Neural progenitor cell (in vitro differentiated cells): ENCODE data around the gene TMEFF2. TPM values are rescaled to one million over a fixed set of nuclear protein-coding genes. Genes with fewer than 3 reads are reported as not detected.

Experiments used
- DNase-seq: peaks from one replicate; pipeline ENCODE4 v3.0.0-alpha.2; 2016; ENCODE audit warnings: low spot score
- H2AFZ ChIP-seq: fragments of 200-600 bp; sonication (generic); replicated peaks from 2 replicates; pipeline ENCODE4 v1.6.1; 2016; ENCODE audit warnings: antibody characterized with exemption
- H3F3A ChIP-seq: fragments of 200-600 bp; sonication (generic); 2 replicates; pipeline ENCODE4 v1.6.1; 2016; ENCODE audit warnings: antibody characterized with exemption, low read depth
- H3K27ac ChIP-seq: fragments of 200-600 bp; sonication (generic); 2 replicates; pipeline ENCODE4 v1.5.1; 2016; ENCODE audit warnings: mild to moderate bottlenecking
- H3K27me3 ChIP-seq: fragments of 200-600 bp; sonication (generic); 2 replicates; pipeline ENCODE4 v1.6.1; 2016; ENCODE audit warnings: mild to moderate bottlenecking, moderate library complexity
- H3K36me3 ChIP-seq: fragments of 200-600 bp; sonication (generic); 2 replicates; pipeline ENCODE4 v1.5.1; 2016
- H3K4me1 ChIP-seq: fragments of 200-600 bp; sonication (generic); 2 replicates; pipeline ENCODE4 v1.6.1; 2016; ENCODE audit warnings: mixed run types
- H3K4me2 ChIP-seq: fragments of 200-600 bp; sonication (generic); 2 replicates; pipeline ENCODE4 v1.6.1; 2016
- H3K4me3 ChIP-seq: fragments of 200-600 bp; sonication (generic); 2 replicates; pipeline ENCODE4 v1.5.1; 2016
- H3K79me2 ChIP-seq: fragments of 200-600 bp; sonication (generic); 2 replicates; pipeline ENCODE4 v1.6.1; 2016; ENCODE audit warnings: low read depth
- H3K9ac ChIP-seq: fragments of 200-600 bp; sonication (generic); 2 replicates; pipeline ENCODE4 v1.6.1; 2016
- H3K9me3 ChIP-seq: fragments of 200-600 bp; sonication (generic); 2 replicates; pipeline ENCODE4 v1.5.1; 2016; ENCODE audit warnings: low read depth
- H4K20me1 ChIP-seq: fragments of 200-600 bp; sonication (generic); 2 replicates; pipeline ENCODE4 v1.6.1; 2016; ENCODE audit warnings: low read depth
- H3K27ac Mint-ChIP-seq: 3 replicates; pipeline ENCODE4 v1.8.0; 2021; ENCODE audit warnings: mixed read lengths
- H3K27me3 Mint-ChIP-seq: 2 replicates; pipeline ENCODE4 v1.8.0; 2022; ENCODE audit warnings: low read depth, mild to moderate bottlenecking, inconsistent platforms, moderate library complexity, mixed read lengths; ENCODE audit not compliant: insufficient read depth
- H3K36me3 Mint-ChIP-seq: 3 replicates; pipeline ENCODE4 v1.8.0; 2021; ENCODE audit warnings: mixed read lengths
- H3K4me1 Mint-ChIP-seq: 3 replicates; pipeline ENCODE4 v1.8.0; 2021; ENCODE audit warnings: mixed read lengths
- H3K4me3 Mint-ChIP-seq: 3 replicates; pipeline ENCODE4 v1.8.0; 2021; ENCODE audit warnings: mild to moderate bottlenecking, moderate library complexity, mixed read lengths
- H3K9me3 Mint-ChIP-seq: 3 replicates; pipeline ENCODE4 v1.8.0; 2020; ENCODE audit warnings: mixed read lengths
- EZH2 ChIP-seq: fragments of 200-600 bp; sonication (generic); IDR thresholded peaks from 2 replicates; pipeline ENCODE4 v1.6.1; 2017; ENCODE audit warnings: antibody characterized with exemption, mild to moderate bottlenecking, moderate library complexity
- EZH2phosphoT487 ChIP-seq: fragments of 200-600 bp; sonication (generic); IDR thresholded peaks from 2 replicates; pipeline ENCODE4 v1.6.1; 2017; ENCODE audit warnings: antibody characterized with exemption
- total RNA-seq: library from RNA; depleted of rRNA; stranded (reverse); fragments of >200 nt; gene quantifications from 2 replicates; pipeline ENCODE4 v1.2.3, GENCODE V29; 2015; ENCODE audit warnings: low replicate concordance
- TF ChIP-seq, protein P1 (sequence below): fragments of 200-600 bp; sonication (generic); IDR thresholded peaks from 2 replicates; pipeline ENCODE4 v1.5.1; 2017; ENCODE audit warnings: antibody characterized with exemption, mild to moderate bottlenecking

Gene TMEFF2
- total RNA-seq, 1 donor from 2014 or later, result 1.7 TPM

DNA sequence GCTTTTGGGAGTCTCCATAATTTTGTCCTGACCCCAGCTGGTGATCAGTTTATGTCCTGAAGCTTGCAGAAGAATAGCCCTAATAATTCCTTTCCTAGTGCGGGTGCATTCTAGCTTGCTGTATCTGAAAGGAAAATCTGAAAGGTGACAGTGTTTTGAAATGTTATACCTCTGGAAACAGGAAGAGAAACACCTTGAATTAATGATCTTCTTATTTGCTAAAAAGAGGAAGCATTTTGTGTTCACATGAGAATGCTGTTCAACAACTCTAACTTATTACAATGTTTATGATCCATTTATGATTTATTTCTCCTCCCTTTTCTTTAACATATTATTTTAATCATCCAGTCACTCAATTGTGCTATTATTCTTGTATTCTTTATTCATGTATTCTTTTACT, 280.9 kb downstream of the TMEFF2 start:
- Histone ChIP-seq H4K20me1 (no peaks in the 10 kb centered on the region), H3K36me3 (no peaks in the 10 kb centered on the region), H3K27ac (no peak overlapping the region), H3K4me2 (no peak overlapping the region), H3K27me3 (no peaks in the 10 kb centered on the region), H3K9me3 (no peaks in the 10 kb centered on the region), H3F3A (no peaks in the 10 kb centered on the region), H3K4me3 (no peak overlapping the region), H3K4me1 (no peaks in the 10 kb centered on the region), H2AFZ (no peak overlapping the region), H3K79me2 (no peaks in the 10 kb centered on the region), H3K9ac (no peak overlapping the region)
- H3K36me3 Mint-ChIP-seq, result no peaks in the 10 kb centered on the region
- H3K4me1 Mint-ChIP-seq, result peaks cover 7% of the 10 kb centered on the region
- no peak for DNase-seq
- no peaks in the 10 kb centered on the region for H3K9me3 Mint-ChIP-seq
- H3K27me3 Mint-ChIP-seq, result no peaks in the 10 kb centered on the region
- TF ChIP-seq EZH2phosphoT487, result no peak
- TF ChIP-seq, protein P1, sequence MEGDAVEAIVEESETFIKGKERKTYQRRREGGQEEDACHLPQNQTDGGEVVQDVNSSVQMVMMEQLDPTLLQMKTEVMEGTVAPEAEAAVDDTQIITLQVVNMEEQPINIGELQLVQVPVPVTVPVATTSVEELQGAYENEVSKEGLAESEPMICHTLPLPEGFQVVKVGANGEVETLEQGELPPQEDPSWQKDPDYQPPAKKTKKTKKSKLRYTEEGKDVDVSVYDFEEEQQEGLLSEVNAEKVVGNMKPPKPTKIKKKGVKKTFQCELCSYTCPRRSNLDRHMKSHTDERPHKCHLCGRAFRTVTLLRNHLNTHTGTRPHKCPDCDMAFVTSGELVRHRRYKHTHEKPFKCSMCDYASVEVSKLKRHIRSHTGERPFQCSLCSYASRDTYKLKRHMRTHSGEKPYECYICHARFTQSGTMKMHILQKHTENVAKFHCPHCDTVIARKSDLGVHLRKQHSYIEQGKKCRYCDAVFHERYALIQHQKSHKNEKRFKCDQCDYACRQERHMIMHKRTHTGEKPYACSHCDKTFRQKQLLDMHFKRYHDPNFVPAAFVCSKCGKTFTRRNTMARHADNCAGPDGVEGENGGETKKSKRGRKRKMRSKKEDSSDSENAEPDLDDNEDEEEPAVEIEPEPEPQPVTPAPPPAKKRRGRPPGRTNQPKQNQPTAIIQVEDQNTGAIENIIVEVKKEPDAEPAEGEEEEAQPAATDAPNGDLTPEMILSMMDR, result no peak
- TF ChIP-seq EZH2, result no peak
- no peak overlapping the region for H3K27ac Mint-ChIP-seq
- no peak overlapping the region for H3K4me3 Mint-ChIP-seq

DNA sequence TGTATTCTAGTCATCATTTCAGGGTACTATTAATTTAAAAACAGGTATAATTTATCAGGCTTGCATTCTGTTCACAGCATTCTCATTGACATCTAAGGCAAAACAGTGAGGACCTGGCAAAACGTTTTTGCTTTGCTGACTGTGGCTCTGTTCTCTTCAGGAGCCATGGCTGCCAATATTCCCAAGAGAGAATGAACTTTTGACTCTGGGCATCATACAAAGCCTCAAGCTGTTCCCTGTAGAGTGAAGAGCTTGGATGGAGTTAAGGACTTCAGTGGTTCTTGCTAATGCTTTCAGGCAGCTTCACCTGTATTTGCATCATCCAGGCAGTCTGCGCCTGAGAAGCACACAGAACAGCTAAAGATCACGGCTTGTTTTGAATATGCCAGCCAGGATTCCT, 282.0 kb downstream of the TMEFF2 start:
- Mint-ChIP-seq H3K9me3 (no peaks in the 10 kb centered on the region), H3K4me1 (peaks cover 5% of the 10 kb centered on the region), H3K36me3 (no peaks in the 10 kb centered on the region), H3K27me3 (no peaks in the 10 kb centered on the region), H3K27ac (no peak overlapping the region), H3K4me3 (no peak overlapping the region)
- H3K4me1 ChIP-seq, result no peaks in the 10 kb centered on the region
- H2AFZ ChIP-seq, result no peak overlapping the region
- no peaks in the 10 kb centered on the region for H3K9me3 ChIP-seq
- H3K79me2 ChIP-seq, result no peaks in the 10 kb centered on the region
- no peak overlapping the region for H3K27ac ChIP-seq
- DNase-seq, result no peak
- no peaks in the 10 kb centered on the region for H3K36me3 ChIP-seq
- no peaks in the 10 kb centered on the region for H3K27me3 ChIP-seq
- no peak overlapping the region for H3K4me3 ChIP-seq
- no peak overlapping the region for H3K9ac ChIP-seq
- TF ChIP-seq EZH2, result no peak
- no peak for TF ChIP-seq EZH2phosphoT487
- TF ChIP-seq, protein P1, result no peak
- no peaks in the 10 kb centered on the region for H3F3A ChIP-seq
- H4K20me1 ChIP-seq, result no peaks in the 10 kb centered on the region
- H3K4me2 ChIP-seq, result no peak overlapping the region

DNA sequence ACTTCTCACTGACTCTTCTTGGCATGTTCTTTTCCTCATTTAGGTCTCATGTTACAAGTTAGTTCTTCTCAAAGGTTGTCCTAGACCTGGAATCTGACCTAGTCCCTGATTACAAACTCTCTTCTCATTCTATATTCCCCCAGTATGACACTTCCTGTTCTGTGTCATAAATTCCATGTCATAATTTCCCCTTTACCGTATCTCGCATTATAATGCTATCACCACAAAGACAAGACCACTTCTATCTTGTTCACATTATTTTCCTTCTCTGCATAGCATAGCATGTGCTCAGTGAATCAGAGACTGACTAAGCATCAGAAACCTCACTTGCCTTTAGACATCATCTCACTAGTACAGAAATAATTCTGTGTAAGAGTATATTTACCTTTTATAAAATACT, 284.2 kb downstream of the TMEFF2 start:
- no peaks in the 10 kb centered on the region for H4K20me1 ChIP-seq
- no peaks in the 10 kb centered on the region for H3K36me3 Mint-ChIP-seq
- H3K4me2 ChIP-seq, result no peak overlapping the region
- no peak overlapping the region for H3K4me3 Mint-ChIP-seq
- H2AFZ ChIP-seq, result no peak overlapping the region
- no peaks in the 10 kb centered on the region for H3F3A ChIP-seq
- DNase-seq, result no peak
- no peaks in the 10 kb centered on the region for H3K79me2 ChIP-seq
- H3K9me3 ChIP-seq, result no peaks in the 10 kb centered on the region
- no peak overlapping the region for H3K9ac ChIP-seq
- no peak overlapping the region for H3K27ac ChIP-seq
- TF ChIP-seq, protein P1, result no peak
- TF ChIP-seq EZH2phosphoT487, result no peak
- no peak for TF ChIP-seq EZH2
- peaks cover 4% of the 10 kb centered on the region for H3K4me1 Mint-ChIP-seq
- H3K4me3 ChIP-seq, result no peak overlapping the region
- H3K9me3 Mint-ChIP-seq, result no peaks in the 10 kb centered on the region
- H3K27me3 Mint-ChIP-seq, result no peaks in the 10 kb centered on the region
- no peak overlapping the region for H3K27ac Mint-ChIP-seq
- no peaks in the 10 kb centered on the region for H3K27me3 ChIP-seq
- H3K4me1 ChIP-seq, result no peaks in the 10 kb centered on the region
- no peaks in the 10 kb centered on the region for H3K36me3 ChIP-seq

DNA sequence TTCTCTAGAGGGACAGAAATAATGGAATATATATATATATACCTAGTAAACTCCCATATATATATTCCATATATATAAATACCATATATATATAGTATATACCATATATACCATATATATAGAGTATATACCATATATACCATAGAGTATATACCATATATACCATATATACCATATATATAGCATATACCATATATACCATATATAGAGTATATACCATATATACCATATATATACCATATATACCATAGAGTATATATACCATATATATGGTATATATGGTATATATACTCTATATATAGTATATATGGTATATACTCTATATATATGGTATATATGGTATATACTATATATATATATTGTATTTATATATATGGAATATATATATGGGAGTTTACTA, 285.9 kb downstream of the TMEFF2 start:
- no peaks in the 10 kb centered on the region for H3K27me3 ChIP-seq
- no peaks in the 10 kb centered on the region for H3K36me3 ChIP-seq
- Mint-ChIP-seq H3K27me3 (no peaks in the 10 kb centered on the region), H3K9me3 (no peaks in the 10 kb centered on the region), H3K4me3 (no peak overlapping the region), H3K4me1 (peaks cover 4% of the 10 kb centered on the region), H3K27ac (no peak overlapping the region), H3K36me3 (no peaks in the 10 kb centered on the region)
- no peak overlapping the region for H3K27ac ChIP-seq
- no peaks in the 10 kb centered on the region for H3K79me2 ChIP-seq
- H3K4me3 ChIP-seq, result no peak overlapping the region
- DNase-seq, result no peak
- no peak overlapping the region for H3K9ac ChIP-seq
- H3K4me1 ChIP-seq, result no peaks in the 10 kb centered on the region
- H3K9me3 ChIP-seq, result no peaks in the 10 kb centered on the region
- H2AFZ ChIP-seq, result no peak overlapping the region
- H4K20me1 ChIP-seq, result no peaks in the 10 kb centered on the region
- no peak overlapping the region for H3K4me2 ChIP-seq
- TF ChIP-seq EZH2phosphoT487, result no peak
- no peak for TF ChIP-seq EZH2
- TF ChIP-seq, protein P1, result no peak
- no peaks in the 10 kb centered on the region for H3F3A ChIP-seq
